HepG2 (cell line): ENCODE measurements around the gene HAGH. TPM values are rescaled to one million over a fixed set of nuclear protein-coding genes. Genes with fewer than 3 reads are reported as not detected.

Experiments
- CENPT ChIP-seq: sonication (generic); formaldehyde crosslinking; IDR thresholded peaks from 2 replicates; pipeline ENCODE4 v1.8.0; 2022; ENCODE audit warnings: low read depth, mild to moderate bottlenecking, moderate library complexity, missing genetic modification reagents
- FOXP1 ChIP-seq, 2 experiments: fragments of 450-650 bp in 1 of 2; IDR thresholded peaks; 2 replicates each; pipeline ENCODE4 v1.6.1; 2017 to 2018; ENCODE audit warnings: antibody characterized with exemption in 1 of 2
- GABPA ChIP-seq, 2 experiments: IDR thresholded peaks; 2 replicates each; pipeline ENCODE4 v1.6.1; 2011 to 2016; ENCODE audit warnings: low read depth in 2 of 2, low read length in 1 of 2, missing biosample characterization in 1 of 2, missing genetic modification characterization in 1 of 2
- GABPB1 ChIP-seq: IDR thresholded peaks from 2 replicates; pipeline ENCODE4 v1.6.1; 2016; ENCODE audit warnings: mild to moderate bottlenecking, missing genetic modification reagents, moderate library complexity, missing compliant biosample characterization
- GFI1 ChIP-seq: sonication (generic); formaldehyde crosslinking; IDR thresholded peaks from 2 replicates; pipeline ENCODE4 v1.5.0; 2020; ENCODE audit warnings: missing genetic modification reagents, mild to moderate bottlenecking, borderline replicate concordance
- IRF2 ChIP-seq: IDR thresholded peaks from 2 replicates; pipeline ENCODE4 v1.6.1; 2018; ENCODE audit warnings: missing genetic modification reagents, missing compliant biosample characterization
- MYNN ChIP-seq: sonication (generic); formaldehyde crosslinking; IDR thresholded peaks from 2 replicates; pipeline ENCODE4 v1.4.0; 2020; ENCODE audit warnings: mild to moderate bottlenecking, low read depth, missing genetic modification reagents
- NFIB ChIP-seq: sonication (generic); formaldehyde crosslinking; IDR thresholded peaks from 2 replicates; pipeline ENCODE4 v1.9.0; 2021; ENCODE audit warnings: missing genetic modification reagents, mild to moderate bottlenecking, borderline replicate concordance
- NFKB2 ChIP-seq: sonication (generic); formaldehyde crosslinking; IDR thresholded peaks from 2 replicates; pipeline ENCODE4 v1.4.0; 2020; ENCODE audit warnings: missing genetic modification reagents, borderline replicate concordance
- PHB2 ChIP-seq: fragments of 450-650 bp; IDR thresholded peaks from 2 replicates; pipeline ENCODE4 v1.6.1; 2018; ENCODE audit not compliant: partially characterized antibody
- PRMT3 ChIP-seq: sonication (generic); formaldehyde crosslinking; IDR thresholded peaks from 2 replicates; pipeline ENCODE4 v1.8.1; 2022; ENCODE audit warnings: low read depth, mild to moderate bottlenecking, moderate library complexity, missing genetic modification reagents, borderline replicate concordance
- SIN3A ChIP-seq: IDR thresholded peaks from 2 replicates; pipeline ENCODE4 v1.6.1; 2011; ENCODE audit warnings: low read depth, mild to moderate bottlenecking, control low read depth, low read length, borderline replicate concordance
- TBX3 ChIP-seq: fragments of 450-650 bp; IDR thresholded peaks from 2 replicates; pipeline ENCODE4 v1.6.1; 2017; ENCODE audit warnings: antibody characterized with exemption, mild to moderate bottlenecking, inconsistent platforms, borderline replicate concordance
- U2AF2 ChIP-seq: fragments of 200-400 bp; formaldehyde crosslinking; IDR thresholded peaks from 2 replicates; pipeline ENCODE4 v1.6.1; 2017; ENCODE audit warnings: low read depth, mild to moderate bottlenecking, low read length
- ZC3H4 ChIP-seq: sonication (generic); formaldehyde crosslinking; IDR thresholded peaks from 2 replicates; pipeline ENCODE4 v1.4.0; 2020; ENCODE audit warnings: missing genetic modification reagents, borderline replicate concordance
- ZNF282 ChIP-seq: fragments of 450-650 bp; IDR thresholded peaks from 2 replicates; pipeline ENCODE4 v1.6.1; 2018; ENCODE audit not compliant: partially characterized antibody
- ZNF331 ChIP-seq: sonication (generic); formaldehyde crosslinking; IDR thresholded peaks from 2 replicates; pipeline ENCODE4 v1.4.0; 2020; ENCODE audit warnings: missing genetic modification reagents
- ZNF367 ChIP-seq: sonication (generic); formaldehyde crosslinking; IDR thresholded peaks from 2 replicates; pipeline ENCODE4 v1.4.0; 2020; ENCODE audit warnings: missing genetic modification reagents, borderline replicate concordance
- ZNF501 ChIP-seq: sonication (generic); formaldehyde crosslinking; IDR thresholded peaks from 2 replicates; pipeline ENCODE4 v1.5.1; 2020; ENCODE audit warnings: mild to moderate bottlenecking, moderate library complexity, missing genetic modification reagents
- ZNF75D ChIP-seq: sonication (generic); formaldehyde crosslinking; IDR thresholded peaks from 2 replicates; pipeline ENCODE4 v1.8.1; 2023; ENCODE audit warnings: missing genetic modification reagents, mild to moderate bottlenecking, borderline replicate concordance
- polyA plus RNA-seq, 8 experiments: library from polyadenylated mRNA; depleted of rRNA in 3 of 8; stranded (reverse) in 7 of 8; unstranded in 1 of 8; fragments of >200 nt; fragmentation: Illumina TruSeq in 4 of 8; extraction: Trizol in 4 of 8; gene quantifications; 2 replicates each; pipeline versions ENCODE4 v1.2.1 to v1.2.3, GENCODE V29; 2011 to 2016; ENCODE audit warnings: low read depth in 4 of 8, missing spikeins in 1 of 8, mixed read lengths in 1 of 8; ENCODE audit not compliant: insufficient read depth in 1 of 8
- total RNA-seq, 5 experiments: library from RNA; depleted of rRNA; stranded (reverse); fragments of >200 nt; fragmentation: Illumina TruSeq; extraction: Trizol; gene quantifications; 2 replicates each; pipeline ENCODE4 v1.2.3, GENCODE V29; 2016; ENCODE audit warnings: low read depth in 1 of 5
- TF ChIP-seq, protein P1 (sequence below): sonication (generic); formaldehyde crosslinking; IDR thresholded peaks from 2 replicates; pipeline ENCODE4 v1.4.0; 2020; ENCODE audit warnings: mild to moderate bottlenecking, missing genetic modification reagents
- TF ChIP-seq, protein P2 (sequence below): sonication (generic); formaldehyde crosslinking; IDR thresholded peaks from 2 replicates; pipeline ENCODE4 v1.4.0; 2020; ENCODE audit warnings: missing genetic modification reagents
- TF ChIP-seq, protein P3 (sequence below): sonication (generic); formaldehyde crosslinking; IDR thresholded peaks from 2 replicates; pipeline ENCODE4 v1.5.1; 2020; ENCODE audit warnings: missing genetic modification reagents, mild to moderate bottlenecking, borderline replicate concordance

HAGH gene
- total and polyA plus RNA-seq, 2 of the 13 experiments (the other 11 are each of a cell fraction or from before 2014, with no cell fraction given) = 70.4 to 95.4 TPM

DNA sequence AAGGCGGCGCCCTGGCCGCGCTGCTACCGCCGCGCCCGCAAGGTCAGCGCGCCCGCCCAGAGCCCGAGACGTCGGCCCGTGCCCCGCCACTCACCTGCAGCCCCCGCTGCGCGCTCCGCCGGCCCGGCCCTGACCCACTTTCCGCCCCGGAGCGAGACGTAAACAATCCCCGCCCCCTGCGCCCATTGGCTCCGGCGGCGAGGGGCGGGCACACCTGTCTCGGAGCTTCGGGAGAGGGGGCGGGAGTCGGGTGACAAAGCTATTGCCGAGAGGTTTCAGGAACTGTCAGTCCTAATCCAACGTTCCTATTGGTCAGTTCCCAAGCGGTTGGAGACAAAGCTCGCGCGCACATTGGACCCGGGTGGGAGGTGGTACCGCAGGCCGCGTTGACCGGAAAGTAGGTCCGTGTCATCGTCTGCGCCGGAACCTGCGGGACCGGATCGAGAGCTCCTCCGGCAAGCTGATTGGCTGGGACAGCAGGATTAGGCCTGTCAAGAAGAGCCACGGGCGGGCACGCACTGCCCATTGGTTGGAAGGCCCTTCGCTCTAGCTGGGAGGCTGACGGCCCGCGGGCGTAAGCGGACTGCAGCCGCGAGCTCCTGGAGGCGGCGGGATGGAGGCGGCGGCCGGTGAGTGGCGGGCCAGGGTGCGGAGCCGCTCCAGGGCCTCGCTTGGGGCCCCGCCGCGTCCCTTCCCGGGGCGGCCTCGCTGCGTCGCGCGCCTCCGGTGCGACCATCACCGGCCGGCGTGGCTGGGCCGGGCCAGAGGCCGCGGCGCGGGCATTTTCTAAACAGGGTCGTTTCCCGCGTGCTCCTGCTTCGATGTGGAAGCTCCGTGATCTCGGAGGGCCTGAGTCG lies 44.0 kb downstream of the HAGH start, which contains the start of the genes NUBP2 and SPSB3 (continued):
- TF ChIP-seq, protein P1, sequence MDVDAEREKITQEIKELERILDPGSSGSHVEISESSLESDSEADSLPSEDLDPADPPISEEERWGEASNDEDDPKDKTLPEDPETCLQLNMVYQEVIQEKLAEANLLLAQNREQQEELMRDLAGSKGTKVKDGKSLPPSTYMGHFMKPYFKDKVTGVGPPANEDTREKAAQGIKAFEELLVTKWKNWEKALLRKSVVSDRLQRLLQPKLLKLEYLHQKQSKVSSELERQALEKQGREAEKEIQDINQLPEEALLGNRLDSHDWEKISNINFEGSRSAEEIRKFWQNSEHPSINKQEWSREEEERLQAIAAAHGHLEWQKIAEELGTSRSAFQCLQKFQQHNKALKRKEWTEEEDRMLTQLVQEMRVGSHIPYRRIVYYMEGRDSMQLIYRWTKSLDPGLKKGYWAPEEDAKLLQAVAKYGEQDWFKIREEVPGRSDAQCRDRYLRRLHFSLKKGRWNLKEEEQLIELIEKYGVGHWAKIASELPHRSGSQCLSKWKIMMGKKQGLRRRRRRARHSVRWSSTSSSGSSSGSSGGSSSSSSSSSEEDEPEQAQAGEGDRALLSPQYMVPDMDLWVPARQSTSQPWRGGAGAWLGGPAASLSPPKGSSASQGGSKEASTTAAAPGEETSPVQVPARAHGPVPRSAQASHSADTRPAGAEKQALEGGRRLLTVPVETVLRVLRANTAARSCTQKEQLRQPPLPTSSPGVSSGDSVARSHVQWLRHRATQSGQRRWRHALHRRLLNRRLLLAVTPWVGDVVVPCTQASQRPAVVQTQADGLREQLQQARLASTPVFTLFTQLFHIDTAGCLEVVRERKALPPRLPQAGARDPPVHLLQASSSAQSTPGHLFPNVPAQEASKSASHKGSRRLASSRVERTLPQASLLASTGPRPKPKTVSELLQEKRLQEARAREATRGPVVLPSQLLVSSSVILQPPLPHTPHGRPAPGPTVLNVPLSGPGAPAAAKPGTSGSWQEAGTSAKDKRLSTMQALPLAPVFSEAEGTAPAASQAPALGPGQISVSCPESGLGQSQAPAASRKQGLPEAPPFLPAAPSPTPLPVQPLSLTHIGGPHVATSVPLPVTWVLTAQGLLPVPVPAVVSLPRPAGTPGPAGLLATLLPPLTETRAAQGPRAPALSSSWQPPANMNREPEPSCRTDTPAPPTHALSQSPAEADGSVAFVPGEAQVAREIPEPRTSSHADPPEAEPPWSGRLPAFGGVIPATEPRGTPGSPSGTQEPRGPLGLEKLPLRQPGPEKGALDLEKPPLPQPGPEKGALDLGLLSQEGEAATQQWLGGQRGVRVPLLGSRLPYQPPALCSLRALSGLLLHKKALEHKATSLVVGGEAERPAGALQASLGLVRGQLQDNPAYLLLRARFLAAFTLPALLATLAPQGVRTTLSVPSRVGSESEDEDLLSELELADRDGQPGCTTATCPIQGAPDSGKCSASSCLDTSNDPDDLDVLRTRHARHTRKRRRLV (CRISPR knock-in tag) = no peak
- TF ChIP-seq ZC3H4 (CRISPR knock-in tag) = no peak
- TF ChIP-seq GFI1 (CRISPR knock-in tag) = peak; percentile 25; the same call in 1 of the 2 replicates
- TF ChIP-seq PRMT3 (CRISPR knock-in tag) = no peak
- TF ChIP-seq ZNF501 (CRISPR knock-in tag) = no peak
- peak; percentile 74 for TF ChIP-seq IRF2
- no peak for TF ChIP-seq ZNF282
- TF ChIP-seq NFKB2 (CRISPR knock-in tag) = no peak; the same call in 1 of the 2 replicates
- TF ChIP-seq TBX3 = no peak
- TF ChIP-seq ZNF331 (CRISPR knock-in tag) = no peak
- no peak for TF ChIP-seq CENPT (CRISPR knock-in tag)
- peak; percentile 93 for TF ChIP-seq GABPA (IDR thresholded peaks at IDR 0.05; ENCODE audit: low read depth, low read length)
- peak; percentile 98 for TF ChIP-seq GABPA (CRISPR knock-in tag; IDR thresholded peaks at IDR 0.05; ENCODE audit: low read depth)
- no peak for TF ChIP-seq MYNN (CRISPR knock-in tag)
- TF ChIP-seq GABPB1 (CRISPR knock-in tag) = peak; percentile 97
- TF ChIP-seq, protein P2, sequence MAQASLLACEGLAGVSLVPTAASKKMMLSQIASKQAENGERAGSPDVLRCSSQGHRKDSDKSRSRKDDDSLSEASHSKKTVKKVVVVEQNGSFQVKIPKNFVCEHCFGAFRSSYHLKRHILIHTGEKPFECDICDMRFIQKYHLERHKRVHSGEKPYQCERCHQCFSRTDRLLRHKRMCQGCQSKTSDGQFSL = no peak
- TF ChIP-seq ZNF367 (CRISPR knock-in tag) = no peak
- no peak for TF ChIP-seq U2AF2
- no peak for TF ChIP-seq PHB2
- TF ChIP-seq NFIB = no peak
- TF ChIP-seq FOXP1 (IDR thresholded peaks at IDR 0.05) = no peak
- no peak for TF ChIP-seq FOXP1 (CRISPR knock-in tag; IDR thresholded peaks at IDR 0.05)
- TF ChIP-seq, protein P3, sequence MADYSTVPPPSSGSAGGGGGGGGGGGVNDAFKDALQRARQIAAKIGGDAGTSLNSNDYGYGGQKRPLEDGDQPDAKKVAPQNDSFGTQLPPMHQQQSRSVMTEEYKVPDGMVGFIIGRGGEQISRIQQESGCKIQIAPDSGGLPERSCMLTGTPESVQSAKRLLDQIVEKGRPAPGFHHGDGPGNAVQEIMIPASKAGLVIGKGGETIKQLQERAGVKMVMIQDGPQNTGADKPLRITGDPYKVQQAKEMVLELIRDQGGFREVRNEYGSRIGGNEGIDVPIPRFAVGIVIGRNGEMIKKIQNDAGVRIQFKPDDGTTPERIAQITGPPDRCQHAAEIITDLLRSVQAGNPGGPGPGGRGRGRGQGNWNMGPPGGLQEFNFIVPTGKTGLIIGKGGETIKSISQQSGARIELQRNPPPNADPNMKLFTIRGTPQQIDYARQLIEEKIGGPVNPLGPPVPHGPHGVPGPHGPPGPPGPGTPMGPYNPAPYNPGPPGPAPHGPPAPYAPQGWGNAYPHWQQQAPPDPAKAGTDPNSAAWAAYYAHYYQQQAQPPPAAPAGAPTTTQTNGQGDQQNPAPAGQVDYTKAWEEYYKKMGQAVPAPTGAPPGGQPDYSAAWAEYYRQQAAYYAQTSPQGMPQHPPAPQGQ = no peak
- peak; percentile 81; the same call in 1 of the 2 replicates for TF ChIP-seq SIN3A
- no peak for TF ChIP-seq ZNF75D (CRISPR knock-in tag)
